WTC11 (cell line): Measurements from ENCODE around the gene MED15.

ENCODE experiments used
- ATF1 ChIP-seq: sonication (generic); formaldehyde crosslinking; IDR thresholded peaks from 2 replicates; pipeline ENCODE4 v1.8.1; 2023; ENCODE audit warnings: mild to moderate bottlenecking, moderate library complexity, missing genetic modification reagents
- CREM ChIP-seq: sonication (generic); formaldehyde crosslinking; IDR thresholded peaks from 2 replicates; pipeline ENCODE4 v1.8.1; 2022; ENCODE audit warnings: mild to moderate bottlenecking, missing genetic modification reagents, moderate library complexity
- NFE2L1 ChIP-seq: sonication (generic); formaldehyde crosslinking; IDR thresholded peaks from 2 replicates; pipeline ENCODE4 v1.8.1; 2023; ENCODE audit warnings: missing genetic modification reagents
- SMAD3 ChIP-seq: sonication (generic); formaldehyde crosslinking; IDR thresholded peaks from 2 replicates; pipeline ENCODE4 v1.8.0; 2022; ENCODE audit warnings: missing genetic modification reagents, mild to moderate bottlenecking, borderline replicate concordance
- TEAD4 ChIP-seq: sonication (generic); formaldehyde crosslinking; IDR thresholded peaks from 2 replicates; pipeline ENCODE4 v1.8.0; 2022; ENCODE audit warnings: mild to moderate bottlenecking, missing genetic modification reagents
- TF ChIP-seq, protein P1 (sequence below): fragments of 200-600 bp; IDR thresholded peaks from 2 replicates; pipeline ENCODE4 v1.8.0; 2022; ENCODE audit warnings: antibody characterized with exemption

DNA sequence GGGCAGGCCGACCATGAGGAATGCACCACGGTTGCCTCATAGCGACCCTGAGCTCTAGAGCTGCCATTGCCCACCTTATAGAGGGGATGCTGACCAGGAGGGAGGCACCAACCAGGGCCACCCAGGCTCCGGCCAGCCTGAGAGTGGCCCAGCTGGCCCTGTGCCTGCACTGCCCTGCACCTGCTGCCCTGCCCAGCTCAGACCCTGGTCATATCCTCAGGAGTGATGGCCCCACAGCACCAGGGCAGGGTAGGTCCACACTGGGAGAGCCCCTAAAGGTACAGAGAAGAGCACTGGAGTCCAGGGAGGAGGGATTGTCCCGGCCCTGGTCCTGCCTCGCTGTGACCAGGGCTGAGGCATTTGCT lies 127.8 kb downstream of the MED15 start:
- TF ChIP-seq ATF1 (no peak), SMAD3 (CRISPR knock-in tag) (no peak), CREM (CRISPR knock-in tag) (no peak), NFE2L1 (CRISPR knock-in tag) (no peak), TEAD4 (CRISPR knock-in tag) (no peak)
- TF ChIP-seq, protein P1, sequence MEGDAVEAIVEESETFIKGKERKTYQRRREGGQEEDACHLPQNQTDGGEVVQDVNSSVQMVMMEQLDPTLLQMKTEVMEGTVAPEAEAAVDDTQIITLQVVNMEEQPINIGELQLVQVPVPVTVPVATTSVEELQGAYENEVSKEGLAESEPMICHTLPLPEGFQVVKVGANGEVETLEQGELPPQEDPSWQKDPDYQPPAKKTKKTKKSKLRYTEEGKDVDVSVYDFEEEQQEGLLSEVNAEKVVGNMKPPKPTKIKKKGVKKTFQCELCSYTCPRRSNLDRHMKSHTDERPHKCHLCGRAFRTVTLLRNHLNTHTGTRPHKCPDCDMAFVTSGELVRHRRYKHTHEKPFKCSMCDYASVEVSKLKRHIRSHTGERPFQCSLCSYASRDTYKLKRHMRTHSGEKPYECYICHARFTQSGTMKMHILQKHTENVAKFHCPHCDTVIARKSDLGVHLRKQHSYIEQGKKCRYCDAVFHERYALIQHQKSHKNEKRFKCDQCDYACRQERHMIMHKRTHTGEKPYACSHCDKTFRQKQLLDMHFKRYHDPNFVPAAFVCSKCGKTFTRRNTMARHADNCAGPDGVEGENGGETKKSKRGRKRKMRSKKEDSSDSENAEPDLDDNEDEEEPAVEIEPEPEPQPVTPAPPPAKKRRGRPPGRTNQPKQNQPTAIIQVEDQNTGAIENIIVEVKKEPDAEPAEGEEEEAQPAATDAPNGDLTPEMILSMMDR: no peak
